Astrocyte (in vitro differentiated cells and primary cell): Measurements from ENCODE around the gene TMEM222.

Experiments
- CTCF ChIP-seq: IDR thresholded peaks from 2 replicates; pipeline ENCODE4 v1.5.1; 2011; ENCODE audit warnings: low read depth, mild to moderate bottlenecking, inconsistent platforms, low read length, moderate library complexity; ENCODE audit not compliant: insufficient read depth
- EZH2 ChIP-seq: IDR thresholded peaks from 2 replicates; pipeline ENCODE4 v1.6.1; 2012; ENCODE audit warnings: mild to moderate bottlenecking, low read length, inconsistent platforms; ENCODE audit not compliant: insufficient read depth

GRCh38 chr1:27346357-27346756 lies 24.4 kb downstream of the TMEM222 start:
- TF ChIP-seq CTCF, result no peak
- TF ChIP-seq EZH2, result no peak
